Fibroblast of pulmonary artery (primary cell): Measurements from ENCODE around the gene PIKFYVE.

ENCODE experiments used
- DNase-seq: peaks from one replicate; pipeline ENCODE4 v3.0.0-alpha.2; 2010; ENCODE audit warnings: low read depth
- H3K4me3 ChIP-seq: replicated peaks from 2 replicates; pipeline ENCODE4 v1.5.1; 2011; ENCODE audit warnings: low read depth, mild to moderate bottlenecking, control low read depth, low read length, moderate library complexity
- CTCF ChIP-seq: IDR thresholded peaks from 2 replicates; pipeline ENCODE4 v1.5.1; 2011; ENCODE audit warnings: mild to moderate bottlenecking, control low read depth, low read length, inconsistent platforms; ENCODE audit errors: missing control alignments

PIKFYVE gene

GRCh38 chr2:208304695-208305094, 38.6 kb downstream of the PIKFYVE start:
- DNase-seq, result no peak
- TF ChIP-seq CTCF, result no peak
- no peak overlapping the region for H3K4me3 ChIP-seq

GRCh38 chr2:208306291-208306690, 40.2 kb downstream of the PIKFYVE start:
- H3K4me3 ChIP-seq, result no peak overlapping the region
- no peak for TF ChIP-seq CTCF
- DNase-seq, result peak; percentile 6

GRCh38 chr2:208311321-208311720, 45.3 kb downstream of the PIKFYVE start:
- no peak for TF ChIP-seq CTCF
- no peak overlapping the region for H3K4me3 ChIP-seq
- DNase-seq, result no peak

- TF ChIP-seq CTCF, result no peak
- H3K4me3 ChIP-seq, result no peak overlapping the region
- peak; percentile 16 for DNase-seq
These were observed 45.9 kb downstream of the PIKFYVE start for GRCh38 chr2:208311954-208312353.

GRCh38 chr2:208315081-208315788, 49.2 kb downstream of the PIKFYVE start:
- no peak for TF ChIP-seq CTCF
- DNase-seq, result peak; percentile 46
- no peak overlapping the region for H3K4me3 ChIP-seq

GRCh38 chr2:208318127-208318526, 52.1 kb downstream of the PIKFYVE start:
- TF ChIP-seq CTCF, result no peak
- no peak for DNase-seq
- no peak overlapping the region for H3K4me3 ChIP-seq

- TF ChIP-seq CTCF, result no peak
- DNase-seq, result peak; percentile 7
- H3K4me3 ChIP-seq, result no peak overlapping the region
These were observed 53.3 kb downstream of the PIKFYVE start for GRCh38 chr2:208319391-208319790.
